HepG2 (cell line): ENCODE measurements around the gene ASCL3. TPM values are rescaled to one million over a fixed set of nuclear protein-coding genes. Genes with fewer than 3 reads are reported as not detected.

Experiments
- ATAD3A ChIP-seq: sonication (generic); formaldehyde crosslinking; IDR thresholded peaks from 2 replicates; pipeline ENCODE4 v1.4.0; 2020; ENCODE audit warnings: missing genetic modification reagents
- BRF2 ChIP-seq: sonication (generic); formaldehyde crosslinking; IDR thresholded peaks from 2 replicates; pipeline ENCODE4 v1.8.1; 2022; ENCODE audit warnings: mild to moderate bottlenecking, missing genetic modification reagents
- CBX2 ChIP-seq, 2 experiments: fragments of 200-600 bp in 1 of 2; sonication (generic); formaldehyde crosslinking in 1 of 2; IDR thresholded peaks; 2 replicates each; pipeline versions ENCODE4 v1.7.0 to v1.8.1; 2018 to 2022; ENCODE audit warnings: low read depth in 2 of 2, low read length in 1 of 2, mild to moderate bottlenecking in 1 of 2, missing genetic modification reagents in 1 of 2
- ETV5 ChIP-seq: IDR thresholded peaks from 2 replicates; pipeline ENCODE4 v1.6.1; 2018; ENCODE audit warnings: missing biosample characterization, missing genetic modification reagents, inconsistent platforms, borderline replicate concordance
- HOXA5 ChIP-seq: sonication (generic); formaldehyde crosslinking; IDR thresholded peaks from 2 replicates; pipeline ENCODE4 v1.4.0; 2020; ENCODE audit warnings: missing genetic modification reagents
- KDM5B ChIP-seq: sonication (generic); formaldehyde crosslinking; IDR thresholded peaks from 2 replicates; pipeline ENCODE4 v1.4.0; 2020; ENCODE audit warnings: missing genetic modification reagents, mild to moderate bottlenecking, borderline replicate concordance
- LBX2 ChIP-seq: sonication (generic); formaldehyde crosslinking; IDR thresholded peaks from 2 replicates; pipeline ENCODE4 v1.5.0; 2020; ENCODE audit warnings: missing genetic modification reagents, mild to moderate bottlenecking, borderline replicate concordance
- NKX3-1 ChIP-seq: sonication (generic); formaldehyde crosslinking; IDR thresholded peaks from 2 replicates; pipeline ENCODE4 v1.5.0; 2020; ENCODE audit warnings: missing genetic modification reagents
- SATB2 ChIP-seq: sonication (generic); formaldehyde crosslinking; IDR thresholded peaks from 2 replicates; pipeline ENCODE4 v1.5.0; 2020; ENCODE audit warnings: missing genetic modification reagents
- SIN3B ChIP-seq: fragments of 150-350 bp; IDR thresholded peaks from 2 replicates; pipeline ENCODE4 v1.6.1; 2014; ENCODE audit warnings: low read length
- SNAI1 ChIP-seq: sonication (generic); formaldehyde crosslinking; IDR thresholded peaks from 2 replicates; pipeline ENCODE4 v1.5.0; 2020; ENCODE audit warnings: mild to moderate bottlenecking, missing genetic modification reagents, borderline replicate concordance
- SOX6 ChIP-seq, 2 experiments: fragments of 450-650 bp in 1 of 2; sonication (generic) in 1 of 2; formaldehyde crosslinking in 1 of 2; IDR thresholded peaks; 2 replicates each; pipeline versions ENCODE4 v1.4.0 to v1.6.1; 2017 to 2020; ENCODE audit warnings: antibody characterized with exemption in 1 of 2, mild to moderate bottlenecking in 1 of 2, missing genetic modification reagents in 1 of 2
- TFAP4 ChIP-seq: sonication (generic); IDR thresholded peaks from 2 replicates; pipeline ENCODE4 v1.6.1; 2016; ENCODE audit warnings: low read depth, borderline replicate concordance
- ZBTB2 ChIP-seq: sonication (generic); formaldehyde crosslinking; IDR thresholded peaks from 2 replicates; pipeline ENCODE4 v1.8.0; 2022; ENCODE audit warnings: low read depth, missing genetic modification reagents
- ZFP36 ChIP-seq: fragments of 150-350 bp; IDR thresholded peaks from 2 replicates; pipeline ENCODE4 v1.6.1; 2018; ENCODE audit warnings: borderline replicate concordance, low read length, low read depth; ENCODE audit not compliant: partially characterized antibody
- ZMAT5 ChIP-seq: sonication (generic); formaldehyde crosslinking; IDR thresholded peaks from 2 replicates; pipeline ENCODE4 v1.5.0; 2020; ENCODE audit warnings: mild to moderate bottlenecking, low read depth, missing genetic modification reagents, borderline replicate concordance
- ZNF281 ChIP-seq: sonication (generic); formaldehyde crosslinking; IDR thresholded peaks from 2 replicates; pipeline ENCODE4 v1.4.0; 2020; ENCODE audit warnings: missing genetic modification reagents, borderline replicate concordance
- ZNF367 ChIP-seq: sonication (generic); formaldehyde crosslinking; IDR thresholded peaks from 2 replicates; pipeline ENCODE4 v1.4.0; 2020; ENCODE audit warnings: missing genetic modification reagents, borderline replicate concordance
- ZNF644 ChIP-seq: IDR thresholded peaks from 2 replicates; pipeline ENCODE4 v1.6.1; 2016; ENCODE audit warnings: low read depth
- ZNF777 ChIP-seq: sonication (generic); formaldehyde crosslinking; IDR thresholded peaks from 2 replicates; pipeline ENCODE4 v1.4.0; 2020; ENCODE audit warnings: missing genetic modification reagents
- polyA plus RNA-seq, 8 experiments: library from polyadenylated mRNA; depleted of rRNA in 3 of 8; stranded (reverse) in 7 of 8; unstranded in 1 of 8; fragments of >200 nt; fragmentation: Illumina TruSeq in 4 of 8; extraction: Trizol in 4 of 8; gene quantifications; 2 replicates each; pipeline versions ENCODE4 v1.2.1 to v1.2.3, GENCODE V29; 2011 to 2016; ENCODE audit warnings: low read depth in 4 of 8, missing spikeins in 1 of 8, mixed read lengths in 1 of 8; ENCODE audit not compliant: insufficient read depth in 1 of 8
- total RNA-seq, 5 experiments: library from RNA; depleted of rRNA; stranded (reverse); fragments of >200 nt; fragmentation: Illumina TruSeq; extraction: Trizol; gene quantifications; 2 replicates each; pipeline ENCODE4 v1.2.3, GENCODE V29; 2016; ENCODE audit warnings: low read depth in 1 of 5

The ASCL3 gene
- total and polyA plus RNA-seq, 2 of the 13 experiments (the other 11 are each of a cell fraction or from before 2014, with no cell fraction given), result not detected

GRCh38 chr11:8964324-8965320 is 21.8 kb upstream of the ASCL3 start, which contains the start of gene TMEM9B (continued):
- TF ChIP-seq ZBTB2 (CRISPR knock-in tag), result peak; percentile 42; the same call in 1 of the 2 replicates
- TF ChIP-seq CBX2 (IDR thresholded peaks at IDR 0.05; ENCODE audit: low read depth, low read length), result no peak
- no peak for TF ChIP-seq CBX2 (CRISPR knock-in tag; IDR thresholded peaks at IDR 0.05; ENCODE audit: low read depth)
- peak; percentile 81 for TF ChIP-seq KDM5B (CRISPR knock-in tag)
- peak; percentile 33; the same call in 1 of the 2 replicates for TF ChIP-seq BRF2 (CRISPR knock-in tag)
- peak; percentile 67; the same call in 1 of the 2 replicates for TF ChIP-seq TFAP4
- no peak for TF ChIP-seq SOX6 (IDR thresholded peaks at IDR 0.05)
- peak; percentile 58; the same call in 1 of the 2 replicates for TF ChIP-seq SOX6 (CRISPR knock-in tag; IDR thresholded peaks at IDR 0.05)
- TF ChIP-seq ZMAT5 (CRISPR knock-in tag), result no peak
- 0 out of 2 replicates have a peak, but pooled peaks have one; percentile 22 for TF ChIP-seq NKX3-1
- TF ChIP-seq ATAD3A (CRISPR knock-in tag), result no peak
- no peak for TF ChIP-seq ZNF644 (CRISPR knock-in tag)
- TF ChIP-seq HOXA5, result peak; percentile 38; the same call in 1 of the 2 replicates
- TF ChIP-seq ZNF281 (CRISPR knock-in tag), result no peak; the same call in 1 of the 2 replicates
- no peak for TF ChIP-seq ZFP36
- no peak for TF ChIP-seq LBX2 (CRISPR knock-in tag)
- no peak; the same call in none of the 2 replicates for TF ChIP-seq SATB2
- no peak for TF ChIP-seq SNAI1 (CRISPR knock-in tag)
- peak; percentile 58 for TF ChIP-seq ZNF777 (CRISPR knock-in tag)
- TF ChIP-seq ETV5 (CRISPR knock-in tag), result peak; percentile 75; the same call in 1 of the 2 replicates
- TF ChIP-seq SIN3B, result peak; percentile 65; the same call in 1 of the 2 replicates
- TF ChIP-seq ZNF367 (CRISPR knock-in tag), result no peak
